Fibroblast of lung (primary cell): Measurements from ENCODE around the gene PGGHG. TPM values are rescaled to one million over a fixed set of nuclear protein-coding genes. Genes with fewer than 3 reads are reported as not detected.

ENCODE experiments used
- DNase-seq, 2 donors: peaks; one replicate each; pipeline versions ENCODE4 v3.0.0 to v3.0.0-alpha.2; 2010; ENCODE audit warnings: low read depth in 2 of 2
- H2AFZ ChIP-seq: 2 replicates; pipeline ENCODE4 v1.5.1; 2012; ENCODE audit warnings: low read length, control low read depth, inconsistent platforms
- H3K27ac ChIP-seq: 2 replicates; pipeline ENCODE4 v1.5.1; 2011; ENCODE audit warnings: low read length, control low read depth; ENCODE audit not compliant: insufficient read depth
- H3K27me3 ChIP-seq: 2 replicates; pipeline ENCODE4 v1.5.1; 2011; ENCODE audit warnings: mild to moderate bottlenecking, low read length; ENCODE audit not compliant: control insufficient read depth, insufficient read depth
- H3K36me3 ChIP-seq: 2 replicates; pipeline ENCODE4 v1.5.1; 2011; ENCODE audit warnings: low read length; ENCODE audit not compliant: control insufficient read depth, insufficient read depth
- H3K4me1 ChIP-seq: 2 replicates; pipeline ENCODE4 v1.5.1; 2011; ENCODE audit warnings: low read length; ENCODE audit not compliant: control insufficient read depth, insufficient read depth; ENCODE audit errors: extremely low read depth
- H3K4me2 ChIP-seq: 2 replicates; pipeline ENCODE4 v1.5.1; 2011; ENCODE audit warnings: low read length, control low read depth; ENCODE audit not compliant: insufficient read depth; ENCODE audit errors: extremely low read depth
- H3K4me3 ChIP-seq, 4 experiments: fragments of 200-600 bp in 1 of 4; sonication (generic) in 1 of 4; replicated peaks in 1 of 4; 2 replicates each; pipeline ENCODE4 v1.5.1; 2011 to 2016; ENCODE audit warnings: low read length in 4 of 4, low read depth in 3 of 4, mild to moderate bottlenecking in 3 of 4, control low read depth in 2 of 4, inconsistent platforms in 1 of 4, mixed read lengths in 1 of 4; ENCODE audit not compliant: insufficient read depth in 1 of 4; ENCODE audit errors: control extremely low read depth in 1 of 4
- H3K79me2 ChIP-seq: 2 replicates; pipeline ENCODE4 v1.5.1; 2012; ENCODE audit warnings: mild to moderate bottlenecking, low read length, inconsistent platforms; ENCODE audit not compliant: control insufficient read depth, insufficient read depth
- H3K9ac ChIP-seq: 2 replicates; pipeline ENCODE4 v1.5.1; 2011; ENCODE audit warnings: mild to moderate bottlenecking, low read length, control low read depth; ENCODE audit not compliant: insufficient read depth
- H3K9me3 ChIP-seq: 2 replicates; pipeline ENCODE4 v1.5.1; 2012; ENCODE audit warnings: low read depth, low read length; ENCODE audit not compliant: control insufficient read depth, insufficient read depth
- H4K20me1 ChIP-seq: 2 replicates; pipeline ENCODE4 v1.5.1; 2011; ENCODE audit warnings: low read length; ENCODE audit not compliant: control insufficient read depth, insufficient read depth; ENCODE audit errors: extremely low read depth
- EZH2 ChIP-seq: IDR thresholded peaks from 2 replicates; pipeline ENCODE4 v1.5.1; 2012; ENCODE audit warnings: low read length, control low read depth, mild to moderate bottlenecking; ENCODE audit errors: missing control alignments
- polyA plus RNA-seq, 2 donors: library from polyadenylated mRNA; depleted of rRNA in 1 of 2; stranded (reverse) in 1 of 2; unstranded in 1 of 2; fragments of >200 nt; gene quantifications; 2 replicates each; pipeline ENCODE4 v1.2.1, GENCODE V29; 2011 to 2012; ENCODE audit warnings: missing spikeins in 1 of 2
- total RNA-seq: library from RNA; depleted of rRNA; stranded (reverse); fragments of >200 nt; gene quantifications from 2 replicates; pipeline ENCODE4 v1.2.1, GENCODE V29; 2014
- TF ChIP-seq, protein P1 (sequence below), 2 donors: IDR thresholded peaks in 1 of 2; conservative IDR thresholded peaks in 1 of 2; 1 replicate in 1 of 2; 2 replicates in 1 of 2; pipeline ENCODE4 v1.5.1; 2011 to 2012; ENCODE audit warnings: low read length in 2 of 2, control low read depth in 1 of 2, inconsistent platforms in 1 of 2, low read depth in 1 of 2, mild to moderate bottlenecking in 1 of 2

PGGHG gene
- total and polyA plus RNA-seq, 2 donors (not counting 1 experiment from before 2014, with no cell fraction given) = 4.6 to 8.4 TPM

DNA sequence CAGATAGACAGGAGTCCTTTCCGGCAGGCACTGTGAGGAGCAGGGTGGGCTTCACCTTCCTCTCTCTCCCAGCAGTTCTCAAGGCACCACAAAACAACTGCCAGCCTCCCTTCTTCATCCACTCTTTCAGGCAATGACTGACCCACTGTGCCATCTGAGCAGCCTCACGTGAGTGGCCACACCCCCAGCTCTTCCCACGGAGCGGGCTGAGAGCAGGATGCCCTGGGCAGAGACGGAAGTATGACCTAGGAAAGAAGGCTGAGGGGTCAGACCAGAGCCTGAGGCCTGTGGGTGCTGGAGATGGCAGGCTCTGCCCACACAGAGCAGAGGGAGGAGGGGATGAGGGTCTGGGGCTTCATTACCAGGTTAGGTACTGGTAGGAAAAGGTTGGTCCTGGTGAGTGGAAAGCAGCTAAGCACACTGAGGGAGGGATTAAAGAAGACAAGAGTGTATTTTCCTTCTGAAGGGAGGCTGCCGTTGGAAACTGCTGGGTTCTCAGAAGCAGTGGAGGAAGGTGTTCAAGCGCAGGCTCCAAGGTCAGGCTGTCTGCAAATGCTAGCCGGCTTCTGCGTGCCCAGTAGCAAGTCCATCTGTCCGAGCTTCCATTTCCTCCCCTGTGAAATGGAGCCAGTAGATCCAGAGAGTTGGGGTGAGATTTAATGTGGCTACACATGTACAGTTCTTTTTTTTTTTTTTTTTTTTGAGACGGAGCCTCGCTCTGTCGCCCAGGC is 6.1 kb upstream of the PGGHG start:
- peaks cover 53% of the 10 kb centered on the region for H3K27me3 ChIP-seq

DNA sequence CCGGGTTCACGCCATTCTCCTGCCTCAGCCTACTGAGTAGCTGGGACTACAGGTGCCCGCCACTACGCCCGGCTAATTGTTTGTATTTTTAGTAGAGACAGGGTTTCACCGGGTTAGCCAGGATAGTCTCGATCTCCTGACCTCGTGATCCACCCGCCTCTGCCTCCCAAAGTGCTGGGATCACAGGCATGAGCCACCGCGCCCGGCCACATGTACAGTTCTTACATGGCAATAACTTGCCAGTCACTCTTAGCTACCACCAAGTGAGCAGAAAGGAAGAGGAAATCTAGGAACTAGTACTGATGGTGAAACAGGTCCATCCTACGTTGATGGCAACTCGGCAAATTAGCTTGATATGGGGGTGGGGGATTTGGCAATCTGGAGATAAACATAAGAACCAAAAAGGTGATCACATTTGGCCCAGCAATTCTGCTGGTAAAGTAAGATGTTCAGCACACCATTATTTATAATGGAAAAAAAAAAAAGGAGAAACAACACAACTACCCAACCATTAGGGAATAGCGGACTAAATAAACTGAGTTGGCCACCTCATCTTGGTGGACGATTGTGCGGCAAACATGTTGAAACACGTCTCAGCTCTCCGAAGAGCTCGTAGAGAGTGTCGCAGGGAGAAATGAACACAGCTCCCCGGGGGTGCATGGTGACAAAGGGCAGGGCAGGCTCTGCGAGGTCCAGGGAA is 5.4 kb upstream of the PGGHG start:
- Histone ChIP-seq H2AFZ (no peak overlapping the region), H3K27ac (no peak overlapping the region)
- no peak for TF ChIP-seq EZH2
- TF ChIP-seq, protein P1, sequence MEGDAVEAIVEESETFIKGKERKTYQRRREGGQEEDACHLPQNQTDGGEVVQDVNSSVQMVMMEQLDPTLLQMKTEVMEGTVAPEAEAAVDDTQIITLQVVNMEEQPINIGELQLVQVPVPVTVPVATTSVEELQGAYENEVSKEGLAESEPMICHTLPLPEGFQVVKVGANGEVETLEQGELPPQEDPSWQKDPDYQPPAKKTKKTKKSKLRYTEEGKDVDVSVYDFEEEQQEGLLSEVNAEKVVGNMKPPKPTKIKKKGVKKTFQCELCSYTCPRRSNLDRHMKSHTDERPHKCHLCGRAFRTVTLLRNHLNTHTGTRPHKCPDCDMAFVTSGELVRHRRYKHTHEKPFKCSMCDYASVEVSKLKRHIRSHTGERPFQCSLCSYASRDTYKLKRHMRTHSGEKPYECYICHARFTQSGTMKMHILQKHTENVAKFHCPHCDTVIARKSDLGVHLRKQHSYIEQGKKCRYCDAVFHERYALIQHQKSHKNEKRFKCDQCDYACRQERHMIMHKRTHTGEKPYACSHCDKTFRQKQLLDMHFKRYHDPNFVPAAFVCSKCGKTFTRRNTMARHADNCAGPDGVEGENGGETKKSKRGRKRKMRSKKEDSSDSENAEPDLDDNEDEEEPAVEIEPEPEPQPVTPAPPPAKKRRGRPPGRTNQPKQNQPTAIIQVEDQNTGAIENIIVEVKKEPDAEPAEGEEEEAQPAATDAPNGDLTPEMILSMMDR (conservative IDR thresholded peaks at IDR 0.05 in 1 of 2, IDR thresholded peaks at IDR 0.05 in 1 of 2; ENCODE audit: low read depth in 1 of 2, low read length in 2 of 2) = no peak

More for the DNA sequence above, 6.1 kb upstream of the PGGHG start:
- Histone ChIP-seq H4K20me1 (no peaks in the 10 kb centered on the region), H3K4me2 (no peak overlapping the region), H3K9ac (no peak overlapping the region), H3K4me3 (no peak overlapping the region), H3K36me3 (no peaks in the 10 kb centered on the region), H2AFZ (no peak overlapping the region), H3K4me1 (no peaks in the 10 kb centered on the region), H3K27ac (no peak overlapping the region), H3K79me2 (no peaks in the 10 kb centered on the region), H3K9me3 (no peaks in the 10 kb centered on the region)
- no peak for DNase-seq
- TF ChIP-seq EZH2 = no peak
- TF ChIP-seq, protein P1 (conservative IDR thresholded peaks at IDR 0.05 in 1 of 2, IDR thresholded peaks at IDR 0.05 in 1 of 2; ENCODE audit: low read depth in 1 of 2, low read length in 2 of 2) = no peak

DNA sequence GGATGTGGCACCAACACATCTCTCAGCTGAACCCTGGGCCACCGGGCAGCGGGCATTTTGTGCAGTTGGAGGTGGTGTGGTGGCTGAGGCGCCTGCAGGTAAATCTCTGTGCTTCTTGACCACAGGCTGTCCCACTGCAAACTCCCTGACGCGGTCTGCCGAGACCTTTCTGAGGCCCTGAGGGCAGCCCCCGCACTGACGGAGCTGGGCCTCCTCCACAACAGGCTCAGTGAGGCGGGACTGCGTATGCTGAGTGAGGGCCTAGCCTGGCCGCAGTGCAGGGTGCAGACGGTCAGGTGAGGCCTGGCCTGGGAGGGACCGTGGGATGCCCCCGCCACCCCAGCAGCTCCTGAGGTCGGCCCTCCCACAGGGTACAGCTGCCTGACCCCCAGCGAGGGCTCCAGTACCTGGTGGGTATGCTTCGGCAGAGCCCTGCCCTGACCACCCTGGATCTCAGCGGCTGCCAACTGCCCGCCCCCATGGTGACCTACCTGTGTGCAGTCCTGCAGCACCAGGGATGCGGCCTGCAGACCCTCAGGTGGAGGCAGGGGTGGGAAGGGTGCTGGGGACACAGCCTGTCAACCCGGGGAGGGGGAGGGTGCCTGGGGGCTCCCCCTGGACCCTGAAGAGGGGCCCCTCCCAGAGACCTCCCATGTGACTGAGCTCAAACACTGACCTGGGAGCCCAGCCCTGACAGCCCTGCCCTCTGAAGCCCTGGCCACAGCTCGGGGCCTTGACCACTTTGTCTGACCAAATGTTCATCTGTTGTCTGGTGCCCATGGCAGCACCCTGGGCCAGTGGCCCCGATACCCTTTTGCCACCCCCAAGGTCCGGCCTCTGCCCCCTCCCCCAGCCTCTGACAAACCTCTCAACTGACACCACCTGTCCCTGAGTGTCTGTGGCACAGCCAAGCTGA is 4.6 kb upstream of the PGGHG start:
- no peak for DNase-seq
- H3K4me2 ChIP-seq = no peak overlapping the region

More for the DNA sequence above, 5.4 kb upstream of the PGGHG start:
- Histone ChIP-seq H4K20me1 (no peaks in the 10 kb centered on the region), H3K36me3 (no peaks in the 10 kb centered on the region), H3K79me2 (no peaks in the 10 kb centered on the region), H3K4me2 (no peak overlapping the region), H3K9me3 (no peaks in the 10 kb centered on the region), H3K4me3 (no peak overlapping the region), H3K27me3 (peaks cover 48% of the 10 kb centered on the region), H3K4me1 (no peaks in the 10 kb centered on the region), H3K9ac (no peak overlapping the region)
- no peak for DNase-seq

More for the DNA sequence above, 4.6 kb upstream of the PGGHG start:
- no peak overlapping the region for H2AFZ ChIP-seq
- H3K9ac ChIP-seq = no peak overlapping the region
- H3K36me3 ChIP-seq = no peaks in the 10 kb centered on the region
- no peak overlapping the region for H3K4me3 ChIP-seq
- H3K27me3 ChIP-seq = peaks cover 40% of the 10 kb centered on the region
- no peaks in the 10 kb centered on the region for H3K4me1 ChIP-seq
- no peak overlapping the region for H3K27ac ChIP-seq
- TF ChIP-seq EZH2 = no peak
- TF ChIP-seq, protein P1 (conservative IDR thresholded peaks at IDR 0.05 in 1 of 2, IDR thresholded peaks at IDR 0.05 in 1 of 2; ENCODE audit: low read depth in 1 of 2, low read length in 2 of 2) = no peak
- no peaks in the 10 kb centered on the region for H3K9me3 ChIP-seq
- H3K79me2 ChIP-seq = no peaks in the 10 kb centered on the region
- H4K20me1 ChIP-seq = no peaks in the 10 kb centered on the region
